ENCODE results near the gene ZNF283. TPM values are rescaled to one million over a fixed set of nuclear protein-coding genes. Genes with fewer than 3 reads are reported as not detected.
"Not testable (repeated sequence)": the region's sequence is repeated elsewhere in the genome, so short reads cannot be mapped to it uniquely, and the experiment has no call there.

Gene ZNF283
- total and polyA plus RNA-seq, 4 donors: 1.6 to 34.2 (median 4.3) TPM

DNA sequence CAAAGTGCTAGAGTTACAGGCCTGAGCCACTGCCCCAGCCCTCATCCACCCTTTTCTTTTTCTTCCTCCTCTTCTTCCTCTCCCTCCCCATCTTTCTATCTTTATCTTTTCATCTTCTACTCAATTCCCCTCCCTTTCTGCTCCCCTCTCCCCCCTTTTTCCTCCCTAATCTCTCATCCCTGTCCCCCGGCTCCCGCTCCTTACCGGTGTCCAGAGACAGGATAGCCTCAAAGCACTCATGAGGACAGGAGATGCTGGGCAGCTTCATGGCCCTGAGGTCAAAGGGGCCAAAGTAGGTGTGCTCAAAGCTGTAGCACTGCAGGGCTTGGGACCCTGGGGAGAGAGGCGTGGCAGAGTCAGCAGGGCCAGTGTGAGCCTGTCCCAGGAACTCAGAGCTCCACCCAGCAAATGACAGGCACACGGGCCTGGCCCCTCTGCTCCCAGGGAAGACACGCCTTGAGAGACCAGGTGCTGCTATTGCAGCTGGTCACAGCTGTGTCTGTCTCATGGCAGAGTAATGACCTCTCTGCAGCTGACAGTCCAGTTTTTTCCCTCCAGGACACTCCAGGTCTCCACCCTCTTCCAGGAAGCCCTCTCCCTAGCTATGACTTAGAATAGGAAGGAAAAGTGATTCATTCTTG lies 27.5 kb upstream of the ZNF283 start:
- peaks cover 0 to 10% (median 0%) of the 10 kb centered on the region in 5 donors for H3K4me1 ChIP-seq (ENCODE audit: control insufficient read depth in 5 of 5, insufficient read depth in 5 of 5, low read length in 5 of 5)
- ATAC-seq (ENCODE audit: insufficient read depth, low FRiP score): no peak
- no peak overlapping the region for H3K4me3 ChIP-seq

DNA sequence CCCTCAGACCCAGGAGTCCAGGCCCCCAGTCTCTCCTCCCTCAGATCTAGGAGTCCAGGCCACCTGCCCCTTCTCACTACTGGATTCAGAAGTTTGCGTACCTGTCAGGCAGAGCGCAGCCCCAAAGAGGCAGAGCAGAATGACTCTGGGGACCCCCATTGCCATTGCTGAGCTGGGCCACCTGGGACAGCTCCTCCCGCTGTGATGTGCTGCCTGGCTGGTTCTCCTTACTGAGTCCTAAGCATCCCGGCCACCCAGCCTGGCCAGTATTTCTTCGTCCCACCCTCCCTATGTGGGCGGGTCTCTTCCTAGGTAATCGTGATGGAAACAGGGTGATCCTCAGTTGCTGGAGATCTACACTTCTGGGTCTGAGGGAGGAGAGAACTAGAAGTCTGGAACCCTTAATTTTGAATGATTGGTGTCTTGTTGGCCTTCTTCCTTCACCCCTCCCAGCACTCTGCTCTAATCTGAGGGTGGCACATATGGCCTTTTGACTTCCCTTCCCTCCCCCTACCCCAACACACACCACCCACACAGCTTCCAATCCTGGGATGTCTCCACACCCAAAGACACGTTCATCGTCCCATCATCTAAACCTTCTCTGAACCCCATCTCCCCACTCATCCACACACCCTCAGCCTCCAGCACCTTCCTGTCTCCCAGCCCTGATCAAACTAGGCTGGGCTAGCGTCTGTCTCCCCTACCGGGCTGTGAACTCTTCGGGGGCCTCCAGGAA lies 24.7 kb upstream of the ZNF283 start, which contains the start of gene LYPD5:
Gene LYPD5, minus strand, starts transcription at position 232 of the 736 bp plus-strand sequence. Its CDS starts 67 bp downstream, at position 165.
- TF ChIP-seq, protein P1, sequence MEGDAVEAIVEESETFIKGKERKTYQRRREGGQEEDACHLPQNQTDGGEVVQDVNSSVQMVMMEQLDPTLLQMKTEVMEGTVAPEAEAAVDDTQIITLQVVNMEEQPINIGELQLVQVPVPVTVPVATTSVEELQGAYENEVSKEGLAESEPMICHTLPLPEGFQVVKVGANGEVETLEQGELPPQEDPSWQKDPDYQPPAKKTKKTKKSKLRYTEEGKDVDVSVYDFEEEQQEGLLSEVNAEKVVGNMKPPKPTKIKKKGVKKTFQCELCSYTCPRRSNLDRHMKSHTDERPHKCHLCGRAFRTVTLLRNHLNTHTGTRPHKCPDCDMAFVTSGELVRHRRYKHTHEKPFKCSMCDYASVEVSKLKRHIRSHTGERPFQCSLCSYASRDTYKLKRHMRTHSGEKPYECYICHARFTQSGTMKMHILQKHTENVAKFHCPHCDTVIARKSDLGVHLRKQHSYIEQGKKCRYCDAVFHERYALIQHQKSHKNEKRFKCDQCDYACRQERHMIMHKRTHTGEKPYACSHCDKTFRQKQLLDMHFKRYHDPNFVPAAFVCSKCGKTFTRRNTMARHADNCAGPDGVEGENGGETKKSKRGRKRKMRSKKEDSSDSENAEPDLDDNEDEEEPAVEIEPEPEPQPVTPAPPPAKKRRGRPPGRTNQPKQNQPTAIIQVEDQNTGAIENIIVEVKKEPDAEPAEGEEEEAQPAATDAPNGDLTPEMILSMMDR (IDR thresholded peaks at IDR 0.05; ENCODE audit: control extremely low read depth, extremely low read depth): no peak

More for the DNA sequence above, 27.5 kb upstream of the ZNF283 start:
- Histone ChIP-seq H3K36me3 (ENCODE audit: control insufficient read depth in 4 of 4, insufficient read depth in 4 of 4, low read length in 4 of 4) (no peaks in the 10 kb centered on the region), H3K9me3 (ENCODE audit: control insufficient read depth in 4 of 4, insufficient read depth in 3 of 4, low read length in 3 of 4) (peaks cover 0 to 1% (median 0%) of the 10 kb centered on the region in 4 donors), H3K27ac (ENCODE audit: low read depth in 1 of 2, low read length in 1 of 2) (peak overlapping the region in 1 of 2 donors; percentile 9), H3K27me3 (ENCODE audit: control insufficient read depth in 3 of 3, insufficient read depth in 3 of 3, low read length in 2 of 3) (peaks cover 0 to 21% (median 3%) of the 10 kb centered on the region in 3 donors), H3K9ac (ENCODE audit: insufficient read depth in 1 of 2, low read length in 2 of 2) (no peak overlapping the region)
- 67 to 82% methylated on average over 6 of the region's 6 CpGs for WGBS, 2 donors
- no peak for DNase-seq
- TF ChIP-seq, protein P1 (IDR thresholded peaks at IDR 0.05; ENCODE audit: control extremely low read depth, extremely low read depth): no peak

DNA sequence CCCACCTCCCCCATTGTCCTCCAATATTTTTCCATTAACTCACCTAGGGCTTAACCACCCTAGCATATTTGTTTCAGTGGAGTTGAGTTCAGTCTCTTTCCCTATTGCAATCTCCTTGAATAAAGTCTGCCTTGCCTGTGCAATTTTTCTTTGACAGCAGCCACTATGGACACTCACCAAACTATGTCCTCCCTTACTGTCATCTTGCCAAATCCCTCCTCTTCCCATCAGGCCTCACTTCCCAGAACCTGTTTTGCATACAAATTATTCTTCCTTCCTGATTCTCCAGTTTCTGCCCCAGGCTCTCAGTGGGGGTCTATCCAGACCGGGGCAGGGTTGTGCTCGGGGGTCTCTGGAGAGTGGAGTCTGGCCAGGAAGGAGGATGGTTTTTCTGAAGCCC lies 22.7 kb upstream of the ZNF283 start:
- TF ChIP-seq, protein P1 (IDR thresholded peaks at IDR 0.05; ENCODE audit: control extremely low read depth, extremely low read depth): no peak

More for the DNA sequence above, 24.7 kb upstream of the ZNF283 start, which contains the start of gene LYPD5:
- H3K9ac ChIP-seq (ENCODE audit: insufficient read depth in 1 of 2, low read length in 2 of 2): no peak within 1 kb of the TSS
- peaks cover 0 to 1% (median 0%) of the 10 kb centered on the region in 4 donors for H3K9me3 ChIP-seq (ENCODE audit: control insufficient read depth in 4 of 4, insufficient read depth in 3 of 4, low read length in 3 of 4)
- no peak within 1 kb of the TSS for H3K27ac ChIP-seq (ENCODE audit: low read depth in 1 of 2, low read length in 1 of 2)
- ATAC-seq (ENCODE audit: insufficient read depth, low FRiP score): no peak
- H3K36me3 ChIP-seq (ENCODE audit: control insufficient read depth in 4 of 4, insufficient read depth in 4 of 4, low read length in 4 of 4): no peaks in the 10 kb centered on the region
- H3K4me3 ChIP-seq: no peak within 1 kb of the TSS
- no peak for DNase-seq
- peaks cover 0 to 16% (median 3%) of the 10 kb centered on the region in 3 donors for H3K27me3 ChIP-seq (ENCODE audit: control insufficient read depth in 3 of 3, insufficient read depth in 3 of 3, low read length in 2 of 3)
- H3K4me1 ChIP-seq (ENCODE audit: control insufficient read depth in 5 of 5, insufficient read depth in 5 of 5, low read length in 5 of 5): peaks cover 0 to 10% (median 0%) of the 10 kb centered on the region in 5 donors
- 63 to 72% methylated on average over 12 of the region's 12 CpGs for WGBS, 2 donors

DNA sequence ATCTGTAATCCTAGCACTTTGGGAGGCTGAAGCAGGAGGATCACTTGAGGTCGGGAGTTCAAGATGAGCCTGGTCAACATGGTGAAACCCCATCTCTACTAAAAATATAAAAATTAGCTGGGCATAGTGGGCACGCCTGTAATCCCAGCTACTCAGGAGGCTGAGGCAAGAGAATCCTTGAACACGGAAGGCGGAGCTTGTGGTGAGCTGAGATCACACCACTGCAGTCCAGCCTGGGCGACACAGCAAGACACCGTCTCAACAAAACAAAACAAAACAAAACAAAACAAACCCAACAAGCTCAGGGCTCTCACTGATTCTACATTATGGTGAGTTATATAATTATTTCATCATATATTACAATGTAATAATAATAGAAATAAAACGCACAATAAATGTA lies 20.7 kb upstream of the ZNF283 start:
- not testable (repeated sequence) for H3K27me3 ChIP-seq (ENCODE audit: control insufficient read depth in 3 of 3, insufficient read depth in 3 of 3, low read length in 2 of 3); H3K9ac ChIP-seq (ENCODE audit: insufficient read depth in 1 of 2, low read length in 2 of 2); ATAC-seq (ENCODE audit: insufficient read depth, low FRiP score); DNase-seq; H3K27ac ChIP-seq (ENCODE audit: low read depth in 1 of 2, low read length in 1 of 2); H3K36me3 ChIP-seq (ENCODE audit: control insufficient read depth in 4 of 4, insufficient read depth in 4 of 4, low read length in 4 of 4); H3K4me1 ChIP-seq (ENCODE audit: control insufficient read depth in 5 of 5, insufficient read depth in 5 of 5, low read length in 5 of 5); H3K9me3 ChIP-seq (ENCODE audit: control insufficient read depth in 4 of 4, insufficient read depth in 3 of 4, low read length in 3 of 4); H3K4me3 ChIP-seq
- 90 to 95% methylated on average over 7 of the region's 7 CpGs for WGBS, 2 donors

More for the DNA sequence above, 22.7 kb upstream of the ZNF283 start:
- WGBS, 2 donors: 59 to 70% methylated on average over 2 of the region's 2 CpGs
- no peaks in the 10 kb centered on the region for H3K4me1 ChIP-seq (ENCODE audit: control insufficient read depth in 5 of 5, insufficient read depth in 5 of 5, low read length in 5 of 5)
- no peak overlapping the region for H3K9ac ChIP-seq (ENCODE audit: insufficient read depth in 1 of 2, low read length in 2 of 2)
- H3K27ac ChIP-seq (ENCODE audit: low read depth in 1 of 2, low read length in 1 of 2): no peak overlapping the region
- no peaks in the 10 kb centered on the region for H3K36me3 ChIP-seq (ENCODE audit: control insufficient read depth in 4 of 4, insufficient read depth in 4 of 4, low read length in 4 of 4)
- ATAC-seq (ENCODE audit: insufficient read depth, low FRiP score): no peak
- H3K27me3 ChIP-seq (ENCODE audit: control insufficient read depth in 3 of 3, insufficient read depth in 3 of 3, low read length in 2 of 3): peaks cover 0 to 10% (median 0%) of the 10 kb centered on the region in 3 donors
- no peak for DNase-seq
- peaks cover 0 to 1% (median 0%) of the 10 kb centered on the region in 4 donors for H3K9me3 ChIP-seq (ENCODE audit: control insufficient read depth in 4 of 4, insufficient read depth in 3 of 4, low read length in 3 of 4)
- no peak overlapping the region for H3K4me3 ChIP-seq

Measured in lung (tissue), 12 donors.